Suprapubic skin (tissue), 3 donors: ENCODE results near the gene TCERG1L.

Experiments used
- EP300 ChIP-seq: sonication (generic); formaldehyde crosslinking; IDR thresholded peaks from one replicate; pipeline ENCODE4 v1.6.1; 2017; ENCODE audit warnings: antibody characterized with exemption
- TF ChIP-seq, protein P1 (sequence below), 2 donors: fragments of 200-600 bp in 1 of 2; fragments of 450-650 bp in 1 of 2; sonication (generic) in 1 of 2; IDR thresholded peaks; one replicate each; pipeline ENCODE4 v1.5.1; 2016 to 2019; ENCODE audit warnings: antibody characterized with exemption in 2 of 2, mild to moderate bottlenecking in 1 of 2, moderate library complexity in 1 of 2

GRCh38 chr10:131125511-131126225 is 185.9 kb downstream of the TCERG1L start:
- TF ChIP-seq, protein P1, sequence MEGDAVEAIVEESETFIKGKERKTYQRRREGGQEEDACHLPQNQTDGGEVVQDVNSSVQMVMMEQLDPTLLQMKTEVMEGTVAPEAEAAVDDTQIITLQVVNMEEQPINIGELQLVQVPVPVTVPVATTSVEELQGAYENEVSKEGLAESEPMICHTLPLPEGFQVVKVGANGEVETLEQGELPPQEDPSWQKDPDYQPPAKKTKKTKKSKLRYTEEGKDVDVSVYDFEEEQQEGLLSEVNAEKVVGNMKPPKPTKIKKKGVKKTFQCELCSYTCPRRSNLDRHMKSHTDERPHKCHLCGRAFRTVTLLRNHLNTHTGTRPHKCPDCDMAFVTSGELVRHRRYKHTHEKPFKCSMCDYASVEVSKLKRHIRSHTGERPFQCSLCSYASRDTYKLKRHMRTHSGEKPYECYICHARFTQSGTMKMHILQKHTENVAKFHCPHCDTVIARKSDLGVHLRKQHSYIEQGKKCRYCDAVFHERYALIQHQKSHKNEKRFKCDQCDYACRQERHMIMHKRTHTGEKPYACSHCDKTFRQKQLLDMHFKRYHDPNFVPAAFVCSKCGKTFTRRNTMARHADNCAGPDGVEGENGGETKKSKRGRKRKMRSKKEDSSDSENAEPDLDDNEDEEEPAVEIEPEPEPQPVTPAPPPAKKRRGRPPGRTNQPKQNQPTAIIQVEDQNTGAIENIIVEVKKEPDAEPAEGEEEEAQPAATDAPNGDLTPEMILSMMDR (IDR thresholded peaks at IDR 0.05), result no peak
- no peak for TF ChIP-seq EP300
